Loucy (cell line): ENCODE measurements around the gene PRKCE.

Source experiments
- CTCF ChIP-seq: fragments of 200-600 bp; sonication (generic); conservative IDR thresholded peaks from 2 replicates; pipeline ENCODE4 v1.5.1; 2014; ENCODE audit warnings: mild to moderate bottlenecking, antibody characterized with exemption, low read length
- EZH2phosphoT487 ChIP-seq: fragments of 200-600 bp; IDR thresholded peaks from 2 replicates; pipeline ENCODE4 v1.6.1; 2018; ENCODE audit warnings: antibody characterized with exemption, mild to moderate bottlenecking, moderate library complexity, borderline replicate concordance

- TF ChIP-seq CTCF: no peak
- no peak for TF ChIP-seq EZH2phosphoT487
These were observed 395.8 kb downstream of the PRKCE start for GRCh38 chr2:46047290-46047689.
